CD4-positive, alpha-beta memory T cell (primary cell): ENCODE measurements around the gene PRLR. TPM values are rescaled to one million over a fixed set of nuclear protein-coding genes. Genes with fewer than 3 reads are reported as not detected.
"Not testable (repeated sequence)": the region's sequence is repeated elsewhere in the genome, so short reads cannot be mapped to it uniquely, and the experiment has no call there.

ENCODE experiments used
- CTCF ChIA-PET: fragments of 350-600 bp; sonication (Branson Sonifier 250); formaldehyde crosslinking; loops from one replicate; lab custom pipeline; 2021; ENCODE audit warnings: inconsistent platforms; ENCODE audit not compliant: partially characterized antibody; lab: Charles Lee
- POLR2A ChIA-PET: fragments of 350-600 bp; sonication (Branson Sonifier 250); formaldehyde crosslinking; loops from one replicate; lab custom pipeline; 2021; ENCODE audit not compliant: partially characterized antibody; lab: Charles Lee
- DNase-seq, 5 donors: peaks; one replicate each; pipeline versions ENCODE4 v3.0.0 to v3.0.0-alpha.2; 2020 to 2022; ENCODE audit warnings: mixed read lengths in 1 of 5
- H3K27ac ChIP-seq: one replicate; pipeline ENCODE4 v1.7.0; 2013; ENCODE audit warnings: low read depth, low read length
- H3K27me3 ChIP-seq: 2 replicates; pipeline ENCODE4 v1.7.0; 2013; ENCODE audit warnings: mild to moderate bottlenecking, low read length, moderate library complexity; ENCODE audit not compliant: insufficient read depth
- H3K36me3 ChIP-seq: 2 replicates; pipeline ENCODE4 v1.7.0; 2013; ENCODE audit warnings: mild to moderate bottlenecking, low read length, moderate library complexity; ENCODE audit not compliant: insufficient read depth
- H3K4me1 ChIP-seq: 2 replicates; pipeline ENCODE4 v1.7.0; 2013; ENCODE audit warnings: mild to moderate bottlenecking, low read length, moderate library complexity; ENCODE audit not compliant: insufficient read depth
- H3K4me3 ChIP-seq, 2 donors: one replicate each; pipeline ENCODE4 v1.7.0; 2013; ENCODE audit warnings: low read length in 2 of 2, mild to moderate bottlenecking in 1 of 2
- H3K9me3 ChIP-seq, 2 donors: one replicate each; pipeline ENCODE4 v1.7.0; 2013; ENCODE audit warnings: low read length in 2 of 2, control low read depth in 1 of 2; ENCODE audit not compliant: control insufficient read depth in 1 of 2
- H3K27ac Mint-ChIP-seq, 7 donors: one replicate each; pipeline ENCODE4 v1.8.0; 2020 to 2021; ENCODE audit warnings: mixed read lengths in 7 of 7, mild to moderate bottlenecking in 6 of 7, inconsistent platforms in 3 of 7, moderate library complexity in 3 of 7
- H3K27me3 Mint-ChIP-seq, 2 donors: one replicate each; pipeline ENCODE4 v1.8.0; 2020 to 2021; ENCODE audit warnings: mixed read lengths in 2 of 2
- H3K36me3 Mint-ChIP-seq, 2 donors: one replicate each; pipeline ENCODE4 v1.8.0; 2020 to 2021; ENCODE audit warnings: mixed read lengths in 2 of 2, inconsistent platforms in 1 of 2, mild to moderate bottlenecking in 1 of 2
- H3K4me1 Mint-ChIP-seq, 4 donors: one replicate each; pipeline ENCODE4 v1.8.0; 2020 to 2021; ENCODE audit warnings: mixed read lengths in 4 of 4, mild to moderate bottlenecking in 1 of 4
- H3K4me3 Mint-ChIP-seq, 8 donors: one replicate each; pipeline ENCODE4 v1.8.0; 2020 to 2021; ENCODE audit warnings: mixed read lengths in 8 of 8, mild to moderate bottlenecking in 7 of 8, moderate library complexity in 6 of 8, inconsistent platforms in 3 of 8
- H3K9me3 Mint-ChIP-seq, 8 donors: one replicate each; pipeline ENCODE4 v1.8.0; 2020 to 2021; ENCODE audit warnings: mixed read lengths in 8 of 8, mild to moderate bottlenecking in 5 of 8, inconsistent platforms in 3 of 8, moderate library complexity in 1 of 8
- intact Hi-C: fragments of 100-400 bp; cut with micrococcal nuclease; formaldehyde crosslinking; loops from one replicate; pipeline ENCODE4 v1.15.1; 2023
- polyA plus RNA-seq, 2 donors: library from polyadenylated mRNA; unstranded; fragments of 300-500 nt; fragmentation: Illumina TruSeq; gene quantifications; one replicate each; pipeline ENCODE4 v1.2.3, GENCODE V29; 2021
- total RNA-seq, 2 experiments: library from RNA; stranded (reverse); gene quantifications; one replicate each; pipeline ENCODE4 v1.2.3, GENCODE V29; 2021

Gene PRLR
- total and polyA plus RNA-seq, 4 experiments from 2014 or later, result not detected

DNA sequence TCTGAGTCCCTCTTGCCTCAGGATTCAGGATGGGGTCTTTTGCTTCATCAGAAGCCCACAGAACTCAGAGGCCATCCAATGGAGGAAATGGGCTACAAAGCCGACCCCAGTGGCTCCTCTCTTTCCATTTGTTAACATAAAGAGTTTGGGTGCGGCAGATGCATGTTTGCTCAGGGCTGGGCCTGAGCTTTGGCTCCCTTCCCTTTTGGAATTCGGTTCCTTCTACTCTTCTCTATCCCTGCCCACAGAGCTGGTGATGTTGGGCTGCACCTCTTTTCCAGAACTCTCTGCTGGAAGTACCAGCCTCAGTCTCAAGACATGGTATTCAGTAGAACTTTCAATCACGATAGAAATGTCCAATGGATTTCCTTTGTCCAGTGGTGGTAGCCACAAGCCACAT lies 115.6 kb downstream of the PRLR start:
- Mint-ChIP-seq H3K4me1 (no peaks in the 10 kb centered on the region), H3K9me3 (peaks cover 0 to 2% (median 0%) of the 10 kb centered on the region in 8 donors), H3K4me3 (no peak overlapping the region), H3K36me3 (no peaks in the 10 kb centered on the region), H3K27ac (no peak overlapping the region), H3K27me3 (peaks cover 8 to 19% of the 10 kb centered on the region in 2 donors)
- Histone ChIP-seq H3K27ac (no peak overlapping the region), H3K4me3 (no peak overlapping the region), H3K4me1 (no peaks in the 10 kb centered on the region), H3K36me3 (no peaks in the 10 kb centered on the region), H3K9me3 (no peaks in the 10 kb centered on the region), H3K27me3 (no peaks in the 10 kb centered on the region)
- no peak for DNase-seq
- intact Hi-C loops, result no loop called here
- ChIA-PET CTCF (no interaction called here), POLR2A (no interaction called here)

DNA sequence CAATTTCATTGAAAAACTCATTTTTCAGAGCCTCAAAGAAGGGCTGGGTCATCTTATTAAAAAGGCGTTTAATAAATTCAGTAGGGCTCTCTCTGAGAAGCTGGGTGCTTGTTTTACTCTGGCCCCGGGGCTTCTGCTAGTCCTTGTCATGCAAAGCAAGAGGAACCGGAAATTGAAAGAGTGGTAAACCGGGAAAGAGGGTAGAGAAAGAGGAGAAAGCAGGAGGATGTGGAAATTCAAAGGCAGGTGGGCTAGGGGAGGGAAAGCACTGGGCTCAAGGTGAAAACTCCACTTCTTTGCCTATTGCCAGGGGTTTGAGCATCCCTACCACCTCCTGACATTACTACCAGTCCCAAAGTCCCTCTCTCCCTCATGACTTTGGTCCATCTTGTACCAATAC lies 118.0 kb downstream of the PRLR start:
- CTCF ChIA-PET, result no interaction called here
- Mint-ChIP-seq H3K36me3 (no peaks in the 10 kb centered on the region), H3K9me3 (peaks cover 0 to 10% (median 4%) of the 10 kb centered on the region in 8 donors), H3K27ac (no peak overlapping the region), H3K4me3 (no peak overlapping the region), H3K27me3 (peaks cover 6 to 21% of the 10 kb centered on the region in 2 donors), H3K4me1 (no peaks in the 10 kb centered on the region)
- intact Hi-C loops, result no loop called here
- DNase-seq, result no peak
- Histone ChIP-seq H3K4me3 (no peak overlapping the region), H3K36me3 (no peaks in the 10 kb centered on the region), H3K9me3 (no peaks in the 10 kb centered on the region), H3K27me3 (no peaks in the 10 kb centered on the region), H3K4me1 (no peaks in the 10 kb centered on the region), H3K27ac (no peak overlapping the region)
- POLR2A ChIA-PET, result no interaction called here

DNA sequence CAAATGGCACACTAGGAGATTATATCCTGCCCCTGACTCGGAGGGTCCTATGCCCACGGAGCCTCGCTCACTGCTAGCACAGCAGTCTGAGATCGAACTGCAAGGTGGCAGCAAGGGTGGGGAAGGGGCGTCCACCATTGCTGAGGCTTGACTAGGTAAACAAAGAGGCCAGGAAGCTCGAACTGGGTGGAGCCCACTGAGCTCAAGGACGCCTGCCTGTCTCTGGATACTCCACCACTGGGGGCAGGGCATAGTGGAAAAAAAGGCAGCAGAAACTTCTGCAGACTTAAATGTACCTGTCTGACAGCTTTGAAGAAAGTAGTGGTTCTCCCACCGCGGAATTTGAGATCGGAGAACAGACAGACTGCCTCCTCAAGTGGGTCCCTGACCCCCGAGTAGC lies 125.7 kb downstream of the PRLR start:
- H3K27ac Mint-ChIP-seq, H3K36me3 ChIP-seq, H3K36me3 Mint-ChIP-seq, H3K27ac ChIP-seq, H3K4me1 ChIP-seq, H3K9me3 ChIP-seq, CTCF ChIA-PET, H3K4me3 ChIP-seq, H3K4me3 Mint-ChIP-seq, H3K4me1 Mint-ChIP-seq, intact Hi-C loops, DNase-seq, H3K27me3 ChIP-seq, POLR2A ChIA-PET: not testable (repeated sequence)
- Mint-ChIP-seq H3K27me3 (peaks cover 13 to 45% of the 10 kb centered on the region in 2 donors), H3K9me3 (peaks cover 0 to 13% (median 6%) of the 10 kb centered on the region in 8 donors)

DNA sequence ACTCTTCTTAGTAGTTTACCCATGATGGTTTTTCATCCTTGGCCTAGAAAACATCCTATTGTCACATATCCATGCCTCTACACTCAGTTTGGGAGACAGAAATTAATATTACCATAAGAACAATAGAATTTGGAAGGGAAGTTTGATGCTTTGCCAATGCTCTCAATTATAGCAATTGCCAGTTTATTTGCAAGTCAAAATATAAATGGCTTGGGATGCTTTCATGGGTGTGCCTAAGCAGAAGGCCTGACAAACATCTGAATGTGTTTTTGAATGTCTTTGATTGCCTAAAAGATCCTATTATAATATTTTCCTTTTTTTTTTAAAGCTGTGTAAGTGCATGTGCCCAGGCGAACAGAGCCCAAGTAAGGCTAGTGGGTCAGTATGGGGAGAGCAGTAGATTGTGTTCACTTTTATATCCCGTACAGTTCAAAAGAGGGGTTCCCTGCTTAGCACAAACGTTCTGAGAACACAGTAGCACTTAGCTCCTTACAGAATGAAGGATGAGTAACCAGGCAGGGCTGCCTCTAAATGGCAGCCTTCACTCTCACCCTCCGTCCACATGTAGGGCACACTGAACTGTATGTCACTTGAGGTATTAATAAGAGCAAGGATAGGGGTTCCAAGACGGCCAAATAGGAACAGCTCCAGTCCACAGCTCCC lies 126.5 kb downstream of the PRLR start:
- H3K27me3 Mint-ChIP-seq, result peaks cover 13 to 45% of the 10 kb centered on the region in 2 donors
- H3K27ac ChIP-seq, result no peak overlapping the region
- no peaks in the 10 kb centered on the region for H3K36me3 ChIP-seq
- no peaks in the 10 kb centered on the region for H3K4me1 Mint-ChIP-seq
- intact Hi-C loops, result no loop called here
- H3K27ac Mint-ChIP-seq, result no peak overlapping the region
- ChIA-PET POLR2A (no interaction called here), CTCF (no interaction called here)
- no peaks in the 10 kb centered on the region for H3K36me3 Mint-ChIP-seq
- no peaks in the 10 kb centered on the region for H3K9me3 ChIP-seq
- H3K4me1 ChIP-seq, result no peaks in the 10 kb centered on the region
- no peaks in the 10 kb centered on the region for H3K27me3 ChIP-seq
- DNase-seq, result no peak
- peaks cover 0 to 11% (median 5%) of the 10 kb centered on the region in 8 donors for H3K9me3 Mint-ChIP-seq
- no peak overlapping the region for H3K4me3 ChIP-seq
- H3K4me3 Mint-ChIP-seq, result no peak overlapping the region

- H3K27me3 Mint-ChIP-seq, result peaks cover 11 to 33% of the 10 kb centered on the region in 2 donors
- H3K4me1 ChIP-seq, H3K9me3 ChIP-seq, DNase-seq, H3K27me3 ChIP-seq, intact Hi-C loops, H3K27ac Mint-ChIP-seq, H3K4me1 Mint-ChIP-seq, H3K9me3 Mint-ChIP-seq, POLR2A ChIA-PET, CTCF ChIA-PET, H3K27ac ChIP-seq, H3K4me3 ChIP-seq, H3K36me3 Mint-ChIP-seq, H3K36me3 ChIP-seq, H3K4me3 Mint-ChIP-seq: not testable (repeated sequence)
These were observed 128.6 kb downstream of the PRLR start for GRCh38 chr5:35101720-35102119.

- Mint-ChIP-seq H3K36me3 (no peaks in the 10 kb centered on the region), H3K27me3 (peaks cover 9 to 28% of the 10 kb centered on the region in 2 donors), H3K4me1 (no peaks in the 10 kb centered on the region), H3K4me3 (no peak overlapping the region), H3K27ac (no peak overlapping the region), H3K9me3 (peaks cover 0 to 3% (median 0%) of the 10 kb centered on the region in 8 donors)
- intact Hi-C loops, result no loop called here
- Histone ChIP-seq H3K4me1 (no peaks in the 10 kb centered on the region), H3K27me3 (no peaks in the 10 kb centered on the region), H3K36me3 (no peaks in the 10 kb centered on the region), H3K4me3 (no peak overlapping the region), H3K27ac (no peak overlapping the region), H3K9me3 (no peaks in the 10 kb centered on the region)
- ChIA-PET POLR2A (no interaction called here), CTCF (no interaction called here)
- no peak for DNase-seq
These were observed 129.3 kb downstream of the PRLR start for GRCh38 chr5:35101016-35101415.

GRCh38 chr5:35098214-35098613 lies 132.1 kb downstream of the PRLR start:
- intact Hi-C loops, result no loop called here
- Histone ChIP-seq H3K9me3 (no peaks in the 10 kb centered on the region), H3K4me1 (no peaks in the 10 kb centered on the region), H3K36me3 (no peaks in the 10 kb centered on the region), H3K27ac (no peak overlapping the region), H3K27me3 (no peaks in the 10 kb centered on the region), H3K4me3 (no peak overlapping the region)
- H3K4me3 Mint-ChIP-seq, result no peak overlapping the region
- no peak for DNase-seq
- peaks cover 0 to 2% (median 0%) of the 10 kb centered on the region in 8 donors for H3K9me3 Mint-ChIP-seq
- no peaks in the 10 kb centered on the region for H3K36me3 Mint-ChIP-seq
- CTCF ChIA-PET, result no interaction called here
- H3K27ac Mint-ChIP-seq, result no peak overlapping the region
- peaks cover 6 to 13% of the 10 kb centered on the region in 2 donors for H3K27me3 Mint-ChIP-seq
- no peaks in the 10 kb centered on the region for H3K4me1 Mint-ChIP-seq
- POLR2A ChIA-PET, result no interaction called here
